Breast epithelium (tissue), 4 donors: ENCODE measurements around the gene LDHB. TPM values are rescaled to one million over a fixed set of nuclear protein-coding genes. Genes with fewer than 3 reads are reported as not detected.

Experiments
- DNase-seq, 2 donors: peaks; one replicate each; pipeline ENCODE4 v3.0.0-alpha.2; 2019; ENCODE audit warnings: low spot score in 2 of 2
- H3K27ac ChIP-seq, 2 donors: fragments of 200-600 bp; sonication (generic) in 1 of 2; one replicate each; pipeline ENCODE4 v1.5.1; 2016 to 2019; ENCODE audit warnings: mild to moderate bottlenecking in 1 of 2
- H3K27me3 ChIP-seq, 2 donors: fragments of 200-600 bp; sonication (generic) in 1 of 2; one replicate each; pipeline versions ENCODE4 v1.5.1 to v1.6.0; 2017 to 2019; ENCODE audit warnings: control low read depth in 1 of 2, mild to moderate bottlenecking in 1 of 2
- H3K36me3 ChIP-seq: fragments of 200-600 bp; one replicate; pipeline ENCODE4 v1.5.1; 2019
- H3K4me1 ChIP-seq, 2 donors: fragments of 200-600 bp; sonication (generic); one replicate each; pipeline ENCODE4 v1.5.1; 2016 to 2019; ENCODE audit warnings: control low read depth in 1 of 2
- H3K4me3 ChIP-seq, 3 donors: fragments of 200-600 bp; sonication (generic); 1 replicate in 2 of 3; 2 replicates in 1 of 3; pipeline ENCODE4 v1.5.1; 2016 to 2019; ENCODE audit warnings: mild to moderate bottlenecking in 3 of 3, moderate library complexity in 2 of 3
- H3K9me3 ChIP-seq, 2 donors: fragments of 200-600 bp; sonication (generic) in 1 of 2; one replicate each; pipeline ENCODE4 v1.5.1; 2016 to 2019; ENCODE audit warnings: control low read depth in 1 of 2
- CTCF ChIP-seq, 3 donors: fragments of 450-650 bp; IDR thresholded peaks; one replicate each; pipeline ENCODE4 v1.5.1; 2016 to 2017; ENCODE audit warnings: antibody characterized with exemption in 3 of 3, mild to moderate bottlenecking in 3 of 3, moderate library complexity in 3 of 3
- POLR2A ChIP-seq: fragments of 450-650 bp; IDR thresholded peaks from one replicate; pipeline ENCODE4 v1.6.1; 2016; ENCODE audit warnings: antibody characterized with exemption, mild to moderate bottlenecking, moderate library complexity
- POLR2AphosphoS5 ChIP-seq, 3 donors: sonication (generic); formaldehyde crosslinking; IDR thresholded peaks; one replicate each; pipeline ENCODE4 v1.6.1; 2017; ENCODE audit warnings: antibody characterized with exemption in 3 of 3
- intact Hi-C: fragments of 100-400 bp; cut with DNase I; formaldehyde crosslinking; loops from one replicate; pipeline ENCODE4 v1.15.1; 2023; ENCODE audit warnings: low total_unique reads
- total RNA-seq, 3 donors: library from RNA; depleted of rRNA; stranded (reverse); fragments of >200 nt; gene quantifications; one replicate each; pipeline ENCODE4 v1.1.0, GENCODE V29; 2016

LDHB gene
- total RNA-seq, 3 donors from 2014 or later, result 235 to 1,093 (median 257) TPM

GRCh38 chr12:21613931-21614330 is 43.7 kb downstream of the LDHB start:
- intact Hi-C loops, result no loop called here

DNA sequence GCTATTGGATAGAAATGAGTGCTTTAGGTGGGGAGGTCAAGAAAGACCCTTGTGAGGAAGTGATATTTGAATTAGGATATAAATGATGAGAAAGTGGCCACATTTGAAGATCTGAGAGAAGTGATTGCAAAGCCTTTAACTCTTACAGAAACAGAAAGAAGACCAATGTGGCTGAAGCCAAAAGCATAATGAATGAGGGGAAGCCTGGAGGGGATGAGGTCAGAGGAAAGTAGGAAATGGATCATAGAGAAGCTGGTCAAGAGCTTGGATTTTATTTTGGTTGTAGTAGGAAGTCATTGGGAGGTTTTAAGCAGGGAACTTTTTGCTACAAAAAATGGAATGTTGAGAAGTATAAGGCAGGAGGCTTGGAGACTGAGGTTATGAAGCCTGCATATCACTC is 49.4 kb downstream of the LDHB start:
- Histone ChIP-seq H3K27ac (no peak overlapping the region), H3K27me3 (no peaks in the 10 kb centered on the region), H3K4me1 (no peaks in the 10 kb centered on the region), H3K9me3 (no peaks in the 10 kb centered on the region), H3K4me3 (no peak overlapping the region), H3K36me3 (no peaks in the 10 kb centered on the region)
- intact Hi-C loops, result no loop called here
- DNase-seq, result no peak
- TF ChIP-seq POLR2AphosphoS5 (IDR thresholded peaks at IDR 0.05) (no peak), POLR2A (no peak), CTCF (IDR thresholded peaks at IDR 0.05) (no peak)

More at GRCh38 chr12:21613931-21614330, 43.7 kb downstream of the LDHB start:
- TF ChIP-seq CTCF (IDR thresholded peaks at IDR 0.05) (no peak), POLR2A (no peak), POLR2AphosphoS5 (IDR thresholded peaks at IDR 0.05) (no peak)
- H3K27ac ChIP-seq, result no peak overlapping the region
- H3K27me3 ChIP-seq, result no peaks in the 10 kb centered on the region
- no peak for DNase-seq
- H3K9me3 ChIP-seq, result no peaks in the 10 kb centered on the region
- H3K36me3 ChIP-seq, result no peaks in the 10 kb centered on the region
- H3K4me1 ChIP-seq, result no peaks in the 10 kb centered on the region
- H3K4me3 ChIP-seq, result no peak overlapping the region

DNA sequence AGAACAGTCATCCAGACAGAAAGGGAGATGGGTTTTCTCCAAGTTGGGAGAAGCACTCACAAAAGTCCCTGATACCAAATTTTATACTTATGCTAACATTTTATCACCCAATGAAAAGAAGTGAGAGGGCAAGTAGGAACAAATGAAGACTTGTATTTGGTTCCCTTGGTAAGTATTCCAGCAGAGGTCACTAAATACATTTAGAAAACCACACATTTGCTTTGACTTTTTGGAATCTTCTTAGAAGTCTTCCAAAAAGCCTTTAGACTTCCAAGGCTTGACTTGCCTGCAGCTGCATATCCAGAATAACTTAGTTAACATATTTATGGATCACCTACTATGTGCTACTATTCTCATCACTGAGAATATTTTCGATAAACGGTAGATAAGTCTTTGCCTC is 49.9 kb downstream of the LDHB start:
- intact Hi-C loops, result no loop called here
- Histone ChIP-seq H3K4me1 (no peaks in the 10 kb centered on the region), H3K9me3 (no peaks in the 10 kb centered on the region), H3K4me3 (no peak overlapping the region), H3K27me3 (no peaks in the 10 kb centered on the region), H3K36me3 (no peaks in the 10 kb centered on the region), H3K27ac (no peak overlapping the region)
- TF ChIP-seq POLR2AphosphoS5 (IDR thresholded peaks at IDR 0.05), result no peak
- no peak for TF ChIP-seq CTCF (IDR thresholded peaks at IDR 0.05)
- TF ChIP-seq POLR2A, result no peak
- no peak for DNase-seq

- TF ChIP-seq CTCF (IDR thresholded peaks at IDR 0.05) (no peak), POLR2AphosphoS5 (IDR thresholded peaks at IDR 0.05) (no peak), POLR2A (no peak)
- intact Hi-C loops, result no loop called here
- Histone ChIP-seq H3K36me3 (no peaks in the 10 kb centered on the region), H3K27me3 (no peaks in the 10 kb centered on the region), H3K9me3 (no peaks in the 10 kb centered on the region), H3K4me1 (no peaks in the 10 kb centered on the region), H3K4me3 (no peak overlapping the region), H3K27ac (no peak overlapping the region)
- DNase-seq, result no peak
These were observed 51.5 kb downstream of the LDHB start for GRCh38 chr12:21606175-21606574.

DNA sequence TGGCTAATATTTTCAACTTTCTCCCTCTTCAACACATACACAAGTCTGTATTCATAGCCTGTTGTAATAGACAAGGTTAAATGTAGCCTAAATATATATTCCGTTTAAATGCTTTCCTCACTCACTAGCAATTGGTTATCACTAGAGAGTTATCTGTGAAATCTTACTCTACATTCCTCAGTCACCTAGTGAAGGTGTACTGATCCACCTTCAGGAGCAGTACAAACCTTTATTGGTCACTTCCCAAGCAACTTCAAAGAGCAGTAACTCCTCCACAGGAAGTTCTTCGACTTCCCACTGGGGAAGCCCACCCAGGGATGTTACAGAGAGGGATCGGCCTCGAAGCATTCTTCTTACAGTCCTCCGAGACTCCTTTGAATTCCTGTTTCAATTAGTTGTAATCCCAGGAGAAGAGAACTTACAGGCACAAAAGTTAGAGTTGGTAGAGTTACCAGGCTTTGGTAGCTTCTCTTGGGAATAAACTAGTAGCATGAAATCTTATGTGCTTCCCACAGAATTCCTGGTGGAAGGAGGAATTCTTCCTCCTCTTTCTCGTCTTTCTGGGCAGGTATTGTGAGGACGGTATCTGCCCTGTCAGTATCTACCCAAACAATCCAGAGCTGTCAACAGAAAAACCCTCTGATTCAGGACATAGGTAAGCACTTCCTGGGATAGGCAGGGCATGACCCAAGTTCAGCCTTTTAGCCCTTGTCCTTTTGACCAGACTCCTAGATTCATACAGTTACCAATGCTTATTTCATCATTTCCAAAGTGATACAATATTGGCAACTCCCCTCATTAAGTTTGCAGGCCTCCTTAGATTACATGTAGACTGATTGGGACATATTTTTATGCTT is 53.2 kb downstream of the LDHB start, which contains the start of gene GYS2:
GYS2 (minus strand) TSS at position 603 of the 857 bp plus-strand sequence; CDS start at position 348, 255 bp downstream.
- no peaks in the 10 kb centered on the region for H3K27me3 ChIP-seq
- H3K27ac ChIP-seq, result no peak within 1 kb of the TSS
- no peak for DNase-seq
- TF ChIP-seq CTCF (IDR thresholded peaks at IDR 0.05) (no peak), POLR2A (no peak), POLR2AphosphoS5 (IDR thresholded peaks at IDR 0.05) (no peak)
- no peaks in the 10 kb centered on the region for H3K9me3 ChIP-seq
- no peaks in the 10 kb centered on the region for H3K4me1 ChIP-seq
- intact Hi-C loops, result no loop called here
- H3K36me3 ChIP-seq, result no peaks in the 10 kb centered on the region
- no peak within 1 kb of the TSS for H3K4me3 ChIP-seq
